AG10803 (cell line): ENCODE data around the gene TPD52L2.
"Not testable (repeated sequence)": the region's sequence is repeated elsewhere in the genome, so short reads cannot be mapped to it uniquely, and the experiment has no call there.

Experiments used
- DNase-seq: peaks from one replicate; pipeline ENCODE4 v3.0.0; 2010; ENCODE audit warnings: low read depth
- H3K4me3 ChIP-seq: 2 replicates; pipeline ENCODE4 v1.5.1; 2011; ENCODE audit warnings: mild to moderate bottlenecking, low read length, control low read depth
- TF ChIP-seq, protein P1 (sequence below): conservative IDR thresholded peaks from 2 replicates; pipeline ENCODE4 v1.5.1; 2011; ENCODE audit warnings: mild to moderate bottlenecking, low read length, control low read depth, inconsistent platforms

TPD52L2 gene

DNA sequence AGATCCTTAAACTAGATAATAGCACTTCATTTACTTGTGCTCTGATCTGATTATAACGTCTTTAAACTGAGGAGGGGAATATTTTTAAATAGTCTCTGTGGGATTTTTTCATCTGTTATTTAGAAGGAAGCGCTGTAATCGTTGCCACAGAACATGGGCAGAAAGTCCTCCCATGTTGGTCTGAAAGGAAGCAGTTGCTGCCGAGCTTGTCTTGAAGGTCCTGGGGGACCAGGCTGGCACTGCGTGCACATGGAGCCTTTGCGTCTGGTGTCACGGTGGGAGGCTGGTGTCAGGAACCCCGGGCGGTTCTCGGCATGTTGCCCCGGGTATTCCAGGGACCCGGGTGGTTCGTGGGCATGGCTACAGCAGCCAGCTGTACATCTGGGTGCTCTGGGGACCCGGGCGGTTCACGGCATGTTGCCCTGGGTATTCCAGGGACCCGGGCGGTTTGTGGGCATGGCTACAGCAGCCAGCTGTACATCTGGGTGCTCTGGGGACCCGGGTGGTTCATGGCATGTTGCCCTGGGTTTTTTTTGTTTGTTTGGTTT, 11.5 kb downstream of the TPD52L2 start:
- no peak overlapping the region for H3K4me3 ChIP-seq
- TF ChIP-seq, protein P1, sequence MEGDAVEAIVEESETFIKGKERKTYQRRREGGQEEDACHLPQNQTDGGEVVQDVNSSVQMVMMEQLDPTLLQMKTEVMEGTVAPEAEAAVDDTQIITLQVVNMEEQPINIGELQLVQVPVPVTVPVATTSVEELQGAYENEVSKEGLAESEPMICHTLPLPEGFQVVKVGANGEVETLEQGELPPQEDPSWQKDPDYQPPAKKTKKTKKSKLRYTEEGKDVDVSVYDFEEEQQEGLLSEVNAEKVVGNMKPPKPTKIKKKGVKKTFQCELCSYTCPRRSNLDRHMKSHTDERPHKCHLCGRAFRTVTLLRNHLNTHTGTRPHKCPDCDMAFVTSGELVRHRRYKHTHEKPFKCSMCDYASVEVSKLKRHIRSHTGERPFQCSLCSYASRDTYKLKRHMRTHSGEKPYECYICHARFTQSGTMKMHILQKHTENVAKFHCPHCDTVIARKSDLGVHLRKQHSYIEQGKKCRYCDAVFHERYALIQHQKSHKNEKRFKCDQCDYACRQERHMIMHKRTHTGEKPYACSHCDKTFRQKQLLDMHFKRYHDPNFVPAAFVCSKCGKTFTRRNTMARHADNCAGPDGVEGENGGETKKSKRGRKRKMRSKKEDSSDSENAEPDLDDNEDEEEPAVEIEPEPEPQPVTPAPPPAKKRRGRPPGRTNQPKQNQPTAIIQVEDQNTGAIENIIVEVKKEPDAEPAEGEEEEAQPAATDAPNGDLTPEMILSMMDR = no peak
- DNase-seq = no peak

DNA sequence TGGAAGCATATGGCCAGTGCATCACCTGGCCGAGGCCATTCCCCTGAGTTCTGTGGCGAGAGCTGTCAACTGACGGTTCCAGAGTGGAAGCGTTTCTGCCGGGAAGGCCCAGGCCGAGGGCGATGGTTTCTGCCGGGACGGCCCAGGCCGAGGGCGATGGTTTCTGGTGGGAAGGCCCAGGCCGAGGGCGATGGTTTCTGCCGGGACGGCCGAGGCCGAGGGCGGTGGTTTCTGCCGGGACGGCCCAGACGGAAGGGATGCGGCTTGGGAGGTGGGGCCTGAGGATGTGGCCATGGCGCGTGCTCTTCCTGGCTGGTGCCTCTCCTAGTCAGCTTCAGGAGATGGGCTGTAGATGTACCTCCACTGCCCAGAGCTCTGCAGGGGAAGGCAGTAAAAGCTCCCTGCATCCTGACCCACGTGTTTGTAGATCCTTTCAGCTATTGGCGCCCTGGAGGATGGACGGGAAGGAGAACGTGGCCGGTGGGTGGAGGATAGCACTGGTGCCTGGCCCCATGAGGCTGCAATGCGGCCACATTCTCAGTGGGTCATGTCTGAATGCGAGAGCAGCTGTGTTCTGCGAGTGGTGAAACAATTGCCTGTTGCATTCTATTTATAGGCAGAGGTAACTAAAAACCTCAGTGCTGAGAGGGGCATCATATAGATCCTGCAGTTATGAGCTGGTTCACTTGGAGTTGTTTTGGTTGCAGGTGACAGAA, 12.8 kb downstream of the TPD52L2 start:
- DNase-seq = no peak
- TF ChIP-seq, protein P1 = no peak
- no peak overlapping the region for H3K4me3 ChIP-seq

DNA sequence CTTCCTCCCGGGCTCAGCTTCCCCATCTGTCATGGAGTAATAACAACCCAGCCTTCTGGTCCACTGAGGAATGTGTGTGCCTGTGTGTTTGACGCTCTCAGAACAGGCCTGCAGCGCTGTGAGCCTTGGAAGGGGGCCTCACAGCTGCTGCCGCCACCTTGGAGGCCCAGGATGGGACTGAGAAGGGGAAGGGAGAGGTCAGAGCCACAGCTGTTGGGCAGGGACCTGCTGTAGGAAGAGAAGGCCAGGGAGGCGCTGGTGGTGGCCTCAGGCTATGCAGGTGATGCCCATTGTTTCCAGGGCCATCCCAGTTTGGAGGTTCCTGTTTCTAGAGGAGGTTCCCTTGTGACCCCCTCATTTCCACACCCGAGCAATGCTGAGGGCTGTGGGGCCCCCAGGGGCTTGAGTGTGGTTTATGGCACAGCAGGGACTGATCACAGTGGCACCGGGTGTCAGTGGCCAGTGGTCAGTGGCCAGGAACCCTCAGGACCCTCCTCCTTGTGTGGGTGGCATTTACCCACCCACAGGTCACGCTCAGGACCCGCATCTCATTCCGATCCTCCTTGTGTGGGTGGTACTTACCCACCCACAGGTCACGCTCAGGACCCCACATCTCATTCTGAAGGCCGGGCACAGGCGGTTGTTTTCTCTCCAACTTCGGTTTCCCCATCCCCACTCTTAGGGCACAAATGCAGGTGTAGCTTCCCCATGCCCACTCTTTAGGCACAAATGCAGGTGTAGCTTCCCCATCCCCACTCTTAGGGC, 14.0 kb downstream of the TPD52L2 start:
- DNase-seq = no peak
- no peak overlapping the region for H3K4me3 ChIP-seq
- TF ChIP-seq, protein P1 = no peak

DNA sequence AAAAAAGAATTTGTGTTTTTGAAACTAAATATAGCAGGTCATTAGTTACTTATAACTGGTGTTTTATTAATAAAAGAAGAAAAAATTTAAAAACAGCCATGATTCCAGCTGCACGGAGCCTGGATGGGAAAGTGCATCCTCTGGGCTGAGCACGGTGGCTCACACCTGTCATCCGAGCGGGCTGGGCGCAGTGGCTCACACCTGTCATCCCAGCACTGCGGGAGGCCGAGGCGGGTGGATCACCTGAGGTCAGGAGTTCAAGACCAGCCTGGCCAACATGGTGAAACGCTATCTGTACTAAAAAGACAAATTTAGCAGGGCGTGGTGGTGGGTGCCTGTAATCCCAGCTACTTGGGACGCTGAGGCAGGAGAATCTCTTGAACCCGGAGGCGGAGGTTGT, 15.8 kb downstream of the TPD52L2 start:
- not testable (repeated sequence) for DNase-seq, H3K4me3 ChIP-seq

DNA sequence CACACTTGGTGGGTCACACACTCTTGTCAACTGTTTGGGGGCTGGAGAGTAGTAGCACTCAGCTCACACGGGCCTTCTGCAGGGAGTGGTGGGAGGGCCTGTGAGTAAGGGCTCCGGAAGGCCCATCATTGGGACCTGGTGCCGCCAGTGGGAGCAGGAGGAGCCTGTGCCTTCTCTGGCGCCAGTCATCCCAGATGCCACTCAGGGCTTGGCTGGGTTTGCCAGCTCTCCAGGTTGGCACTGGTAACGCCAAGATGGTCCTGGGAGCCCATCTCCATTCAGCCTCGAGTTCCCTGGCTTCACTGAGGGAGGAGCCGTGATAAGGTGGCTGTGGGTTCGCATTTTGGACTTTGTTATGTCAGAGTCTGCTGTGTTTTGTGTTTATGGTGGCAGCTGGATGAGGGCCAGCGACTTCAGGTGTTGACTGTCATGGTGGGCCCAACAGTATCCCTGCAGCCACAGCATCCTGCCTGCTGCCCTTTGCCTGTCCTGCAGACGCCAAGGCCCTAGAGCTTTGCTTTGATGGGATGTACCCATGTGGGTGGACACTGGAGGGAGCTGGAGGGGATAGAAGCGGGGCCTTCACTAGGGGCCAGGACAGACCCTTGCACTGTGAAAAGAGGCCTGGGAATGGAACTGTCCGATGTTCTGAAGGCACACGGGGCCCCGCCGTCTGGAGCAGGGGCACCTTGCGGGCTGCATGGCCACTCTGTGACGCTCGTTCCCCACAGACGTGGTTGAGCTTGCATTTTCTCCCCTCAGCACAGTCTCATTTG, 16.6 kb downstream of the TPD52L2 start:
- TF ChIP-seq, protein P1 = no peak
- H3K4me3 ChIP-seq = no peak overlapping the region
- DNase-seq = no peak

DNA sequence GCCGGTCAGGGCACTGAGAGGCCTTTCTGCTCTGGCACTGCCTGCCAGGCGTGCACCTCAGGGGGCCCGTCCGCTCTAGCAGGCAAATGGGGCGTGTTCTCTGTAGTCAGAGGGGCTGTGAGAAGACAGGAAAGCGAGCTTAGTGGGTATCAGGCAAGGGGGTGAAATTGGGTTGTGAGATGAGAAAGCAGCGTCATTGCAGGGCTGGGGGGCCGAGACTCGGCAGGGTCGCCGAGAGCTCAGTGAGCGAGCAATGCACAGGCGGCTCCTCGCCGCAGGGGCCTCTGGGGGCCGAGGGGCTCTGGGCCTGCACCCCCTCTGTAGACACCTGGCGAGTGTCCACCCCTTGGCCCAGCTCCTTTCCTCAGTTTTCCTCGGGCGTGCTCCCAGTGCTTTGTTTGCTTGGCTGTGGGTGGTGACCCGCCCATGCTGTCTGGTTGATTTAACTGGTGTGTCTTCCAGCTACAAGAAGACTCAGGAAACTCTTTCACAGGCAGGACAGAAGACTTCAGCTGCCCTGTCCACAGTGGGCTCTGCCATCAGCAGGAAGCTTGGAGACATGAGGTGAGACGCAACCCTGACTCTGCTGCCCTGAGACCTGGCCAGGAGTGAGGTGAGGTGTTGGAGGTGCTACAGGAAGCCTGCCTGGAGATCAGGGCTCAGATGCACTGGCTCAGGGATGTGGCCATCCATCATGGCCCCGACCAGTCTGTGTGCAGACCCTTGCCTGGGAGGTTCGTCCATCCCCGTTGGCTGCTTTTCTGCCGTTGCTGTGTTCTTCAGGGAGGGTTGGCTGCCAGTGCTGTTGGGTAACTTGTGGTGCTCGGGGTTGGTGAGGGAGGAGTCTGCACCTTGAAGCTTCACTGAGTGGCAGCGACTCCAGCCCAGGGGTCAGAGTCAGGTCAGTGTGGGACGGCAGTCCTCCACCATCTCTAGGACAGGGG, 17.5 kb downstream of the TPD52L2 start:
- H3K4me3 ChIP-seq = no peak overlapping the region
- TF ChIP-seq, protein P1 = no peak
- DNase-seq = no peak

DNA sequence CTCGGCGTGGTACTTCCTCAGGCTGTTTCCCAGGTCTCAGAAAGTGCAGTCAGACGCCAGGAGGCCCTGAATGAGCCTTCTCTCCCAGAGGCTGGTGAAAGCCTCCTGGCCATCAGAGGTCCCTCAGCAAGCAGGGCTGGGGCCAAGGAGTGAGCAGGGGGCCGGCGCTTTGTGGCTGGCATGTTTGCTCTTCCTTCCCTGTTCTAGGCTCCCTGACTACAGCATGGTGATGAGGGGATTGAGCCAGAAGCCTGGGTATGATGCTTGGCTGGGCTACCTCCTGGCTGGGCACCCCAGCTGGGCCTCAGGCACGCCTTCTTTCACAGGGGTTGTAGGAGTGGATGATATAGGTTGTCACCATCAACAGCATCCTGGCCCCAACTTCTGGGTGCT, 18.1 kb downstream of the TPD52L2 start:
- TF ChIP-seq, protein P1 = no peak
- DNase-seq = no peak
- H3K4me3 ChIP-seq = no peak overlapping the region
